ENCODE measurements around the gene TCEA2. TPM values are rescaled to one million over a fixed set of nuclear protein-coding genes. Genes with fewer than 3 reads are reported as not detected.
A peak's percentile ranks its signal among the peaks of the same experiment; 100 is the strongest.

TCEA2 gene
- total and polyA plus RNA-seq, 2 of the 13 experiments (the other 11 are each of a cell fraction or from before 2014, with no cell fraction given), result 28.1 to 33.7 TPM

GRCh38 chr20:64056639-64056888 is 6.4 kb upstream of the TCEA2 start (continued):
- TF ChIP-seq AHDC1 (CRISPR knock-in tag; IDR thresholded peaks at IDR 0.05; ENCODE audit: borderline replicate concordance) (no peak), PRDM10 (CRISPR knock-in tag; IDR thresholded peaks at IDR 0.05; ENCODE audit: low read depth) (peak; percentile 63; the same call in 1 of the 2 replicates), PATZ1 (CRISPR knock-in tag; IDR thresholded peaks at IDR 0.05) (peak; percentile 90), CBX2 (IDR thresholded peaks at IDR 0.05; ENCODE audit: low read depth, low read length) (no peak), CBX2 (CRISPR knock-in tag; IDR thresholded peaks at IDR 0.05; ENCODE audit: low read depth) (no peak), PHF5A (CRISPR knock-in tag; IDR thresholded peaks at IDR 0.05; ENCODE audit: low read depth, unreplicated experiment) (peak; percentile 10), REST (IDR thresholded peaks at IDR 0.05; ENCODE audit: borderline replicate concordance in 1 of 2, low read depth in 1 of 2, low read length in 2 of 2) (no peak), CBX1 (IDR thresholded peaks at IDR 0.05; ENCODE audit: low read depth) (no peak), ZNF207 (IDR thresholded peaks at IDR 0.05; ENCODE audit: borderline replicate concordance) (no peak), THAP11 (CRISPR knock-in tag; IDR thresholded peaks at IDR 0.05) (0 out of 2 replicates have a peak, but pooled peaks have one; percentile 30), SMARCC2 (IDR thresholded peaks at IDR 0.05) (no peak), ZNF460 (CRISPR knock-in tag; IDR thresholded peaks at IDR 0.05; ENCODE audit: borderline replicate concordance) (no peak), ZNF33B (CRISPR knock-in tag; IDR thresholded peaks at IDR 0.05) (no peak), WIZ (CRISPR knock-in tag; IDR thresholded peaks at IDR 0.05) (no peak; the same call in 1 of the 2 replicates), POGZ (CRISPR knock-in tag; IDR thresholded peaks at IDR 0.05) (peak; percentile 34; the same call in 1 of the 2 replicates), SYNCRIP (IDR thresholded peaks at IDR 0.05; ENCODE audit: insufficient read depth, low read depth, low read length) (no peak)
